Lung (tissue), 12 donors: Measurements from ENCODE around the gene RELN. TPM values are rescaled to one million over a fixed set of nuclear protein-coding genes. Genes with fewer than 3 reads are reported as not detected.

ENCODE experiments used
- ATAC-seq: fragments of 200-7000 bp; cut with Tn5 transposase; one replicate; pipeline ENCODE4 v1.9.1; 2020; ENCODE audit warnings: moderate number of reproducible peaks; ENCODE audit not compliant: insufficient read depth, low FRiP score
- DNase-seq, 3 donors: peaks; one replicate each; pipeline ENCODE4 v3.0.0-alpha.2; 2013 to 2017
- H3K27ac ChIP-seq, 2 donors: one replicate each; pipeline ENCODE4 v1.5.1; 2013; ENCODE audit warnings: mild to moderate bottlenecking in 2 of 2, moderate library complexity in 2 of 2, control low read depth in 1 of 2, inconsistent platforms in 1 of 2, low read depth in 1 of 2, low read length in 1 of 2
- H3K27me3 ChIP-seq, 3 donors: one replicate each; pipeline ENCODE4 v1.5.1; 2013; ENCODE audit warnings: low read length in 2 of 3; ENCODE audit not compliant: control insufficient read depth in 3 of 3, insufficient read depth in 3 of 3
- H3K36me3 ChIP-seq, 4 donors: one replicate each; pipeline ENCODE4 v1.5.1; 2013; ENCODE audit warnings: low read length in 4 of 4, mild to moderate bottlenecking in 1 of 4, moderate library complexity in 1 of 4; ENCODE audit not compliant: control insufficient read depth in 4 of 4, insufficient read depth in 4 of 4
- H3K4me1 ChIP-seq, 5 donors: one replicate each; pipeline ENCODE4 v1.5.1; 2013; ENCODE audit warnings: low read length in 5 of 5, mild to moderate bottlenecking in 2 of 5, moderate library complexity in 1 of 5; ENCODE audit not compliant: control insufficient read depth in 5 of 5, insufficient read depth in 5 of 5
- H3K4me3 ChIP-seq: one replicate; pipeline ENCODE4 v1.5.1; 2013; ENCODE audit warnings: mild to moderate bottlenecking, control low read depth, moderate library complexity
- H3K9ac ChIP-seq, 2 donors: one replicate each; pipeline ENCODE4 v1.5.1; 2013; ENCODE audit warnings: low read length in 2 of 2, control low read depth in 1 of 2; ENCODE audit not compliant: insufficient read depth in 1 of 2
- H3K9me3 ChIP-seq, 4 donors: one replicate each; pipeline ENCODE4 v1.5.1; 2013; ENCODE audit warnings: low read length in 3 of 4, mild to moderate bottlenecking in 1 of 4, moderate library complexity in 1 of 4; ENCODE audit not compliant: control insufficient read depth in 4 of 4, insufficient read depth in 3 of 4
- CTCF ChIP-seq: IDR thresholded peaks from 2 replicates; pipeline ENCODE4 v1.5.1; 2012; ENCODE audit warnings: mild to moderate bottlenecking; ENCODE audit errors: control extremely low read depth, extremely low read depth
- WGBS, 2 donors: extraction: QIAGEN DNeasy Blood & Tissue Kit; methylation state at CpG; one replicate each; pipeline ENCODE4 v1.1.7; 2013; 5-methylcytosine and 5-hydroxymethylcytosine counted together
- polyA plus RNA-seq, 2 donors: library from polyadenylated mRNA; stranded (reverse); fragments of 200-250 nt; gene quantifications; one replicate each; pipeline ENCODE4 v1.2.1, GENCODE V29; 2013
- total RNA-seq, 2 donors: library from RNA; depleted of rRNA in 1 of 2; stranded (reverse); fragments of >200 nt in 1 of 2; gene quantifications; one replicate each; pipeline ENCODE4 v1.2.1, GENCODE V29; 2014 to 2021
- donor health status: control.
- donor health status: control.
- donor health status: Bipolar disorder and iron deficiency.
- donor health status: healthy.
- donor health status: DM: yes; HTN: yes; CAD: no.

Gene RELN
- total and polyA plus RNA-seq, 4 donors, result 0.24 to 7.7 (median 2.0) TPM

- H3K9me3 ChIP-seq, result no peaks in the 10 kb centered on the region
- WGBS, 2 donors, result 82 to 97% methylated on average over 1 of the region's 1 CpG
- H3K27me3 ChIP-seq, result no peaks in the 10 kb centered on the region
- no peak overlapping the region for H3K9ac ChIP-seq
- H3K4me3 ChIP-seq, result no peak overlapping the region
- DNase-seq (no peak), ATAC-seq (no peak)
- no peaks in the 10 kb centered on the region for H3K4me1 ChIP-seq
- TF ChIP-seq CTCF, result no peak
- H3K27ac ChIP-seq, result no peak overlapping the region
- no peaks in the 10 kb centered on the region for H3K36me3 ChIP-seq
Observed at GRCh38 chr7:103687951-103688350, 301.5 kb downstream of the RELN start.

GRCh38 chr7:103687272-103687671 is 302.2 kb downstream of the RELN start:
- no peaks in the 10 kb centered on the region for H3K36me3 ChIP-seq
- no peak for ATAC-seq
- 95 to 100% methylated on average over 1 of the region's 1 CpG for WGBS, 2 donors
- no peaks in the 10 kb centered on the region for H3K27me3 ChIP-seq
- H3K9ac ChIP-seq, result no peak overlapping the region
- no peaks in the 10 kb centered on the region for H3K4me1 ChIP-seq
- TF ChIP-seq CTCF, result no peak
- H3K9me3 ChIP-seq, result no peaks in the 10 kb centered on the region
- H3K27ac ChIP-seq, result no peak overlapping the region
- no peak overlapping the region for H3K4me3 ChIP-seq
- no peak for DNase-seq

- Histone ChIP-seq H3K4me3 (no peak overlapping the region), H3K4me1 (no peaks in the 10 kb centered on the region), H3K9me3 (no peaks in the 10 kb centered on the region), H3K36me3 (no peaks in the 10 kb centered on the region), H3K27ac (no peak overlapping the region), H3K9ac (no peak overlapping the region), H3K27me3 (no peaks in the 10 kb centered on the region)
- ATAC-seq (no peak), DNase-seq (no peak)
- WGBS, 2 donors, result 68 to 82% methylated on average over 2 of the region's 2 CpGs
- no peak for TF ChIP-seq CTCF
Observed at GRCh38 chr7:103686763-103687162, 302.7 kb downstream of the RELN start.

- 88 to 92% methylated on average over 2 of the region's 2 CpGs for WGBS, 2 donors
- Histone ChIP-seq H3K9ac (no peak overlapping the region), H3K9me3 (no peaks in the 10 kb centered on the region), H3K36me3 (no peaks in the 10 kb centered on the region), H3K27ac (no peak overlapping the region), H3K4me1 (no peaks in the 10 kb centered on the region), H3K4me3 (no peak overlapping the region), H3K27me3 (no peaks in the 10 kb centered on the region)
- ATAC-seq, result no peak
- DNase-seq, result no peak
- TF ChIP-seq CTCF, result no peak
Observed at GRCh38 chr7:103686064-103686463, 303.4 kb downstream of the RELN start.
